Mucosa of rectum (tissue), 2 donors: ENCODE measurements around the gene SUMO3.

ENCODE experiments used
- H3K27ac ChIP-seq, 2 donors: one replicate each; pipeline ENCODE4 v1.7.0; 2013; ENCODE audit warnings: inconsistent platforms in 2 of 2, low read depth in 2 of 2, low read length in 2 of 2
- H3K27me3 ChIP-seq, 2 donors: one replicate each; pipeline ENCODE4 v1.7.0; 2013; ENCODE audit warnings: low read length in 2 of 2; ENCODE audit not compliant: control insufficient read depth in 2 of 2, insufficient read depth in 2 of 2
- H3K36me3 ChIP-seq, 2 donors: one replicate each; pipeline ENCODE4 v1.7.0; 2013; ENCODE audit warnings: low read length in 2 of 2; ENCODE audit not compliant: control insufficient read depth in 2 of 2, insufficient read depth in 2 of 2
- H3K4me1 ChIP-seq, 2 donors: one replicate each; pipeline ENCODE4 v1.7.0; 2013; ENCODE audit warnings: low read length in 2 of 2, mild to moderate bottlenecking in 1 of 2; ENCODE audit not compliant: control insufficient read depth in 2 of 2, insufficient read depth in 2 of 2
- H3K4me3 ChIP-seq, 2 donors: one replicate each; pipeline ENCODE4 v1.7.0; 2013; ENCODE audit warnings: low read length in 2 of 2
- H3K9ac ChIP-seq, 2 donors: one replicate each; pipeline ENCODE4 v1.7.0; 2013; ENCODE audit warnings: low read length in 2 of 2, low read depth in 1 of 2, mild to moderate bottlenecking in 1 of 2
- H3K9me3 ChIP-seq, 2 donors: one replicate each; pipeline ENCODE4 v1.7.0; 2013; ENCODE audit warnings: low read length in 2 of 2; ENCODE audit not compliant: control insufficient read depth in 2 of 2
- donor health status: healthy.
- donor health status: Normal muscosa, but diverticular disease.

The SUMO3 gene

GRCh38 chr21:44793592-44794374, 24.1 kb downstream of the SUMO3 start:
- Histone ChIP-seq H3K27ac (no peak overlapping the region), H3K9ac (no peak overlapping the region), H3K4me1 (peaks cover 4 to 5% of the 10 kb centered on the region in 2 donors), H3K9me3 (no peaks in the 10 kb centered on the region), H3K4me3 (no peak overlapping the region), H3K36me3 (peaks cover 3 to 17% of the 10 kb centered on the region in 2 donors), H3K27me3 (no peaks in the 10 kb centered on the region)

GRCh38 chr21:44792702-44793591, 24.9 kb downstream of the SUMO3 start:
- peaks cover 4 to 5% of the 10 kb centered on the region in 2 donors for H3K4me1 ChIP-seq
- H3K9ac ChIP-seq: no peak overlapping the region
- H3K4me3 ChIP-seq: no peak overlapping the region
- no peaks in the 10 kb centered on the region for H3K9me3 ChIP-seq
- H3K27me3 ChIP-seq: no peaks in the 10 kb centered on the region
- peaks cover 3 to 9% of the 10 kb centered on the region in 2 donors for H3K36me3 ChIP-seq
- H3K27ac ChIP-seq: no peak overlapping the region

- Histone ChIP-seq H3K36me3 (peaks cover 3 to 7% of the 10 kb centered on the region in 2 donors), H3K4me1 (peaks cover 4 to 5% of the 10 kb centered on the region in 2 donors), H3K9me3 (no peaks in the 10 kb centered on the region), H3K27me3 (no peaks in the 10 kb centered on the region), H3K4me3 (no peak overlapping the region), H3K9ac (no peak overlapping the region), H3K27ac (no peak overlapping the region)
These were observed 25.9 kb downstream of the SUMO3 start for GRCh38 chr21:44791993-44792392.

GRCh38 chr21:44791246-44791645, 26.6 kb downstream of the SUMO3 start:
- H3K4me3 ChIP-seq: no peak overlapping the region

GRCh38 chr21:44790368-44790767, 27.5 kb downstream of the SUMO3 start:
- Histone ChIP-seq H3K9me3 (no peaks in the 10 kb centered on the region), H3K27ac (no peak overlapping the region), H3K9ac (no peak overlapping the region), H3K4me3 (no peak overlapping the region), H3K27me3 (no peaks in the 10 kb centered on the region), H3K36me3 (peaks cover 3 to 9% of the 10 kb centered on the region in 2 donors), H3K4me1 (peaks cover 4 to 5% of the 10 kb centered on the region in 2 donors)

More at GRCh38 chr21:44791246-44791645, 26.6 kb downstream of the SUMO3 start:
- Histone ChIP-seq H3K27me3 (no peaks in the 10 kb centered on the region), H3K9ac (no peak overlapping the region), H3K36me3 (peaks cover 3 to 7% of the 10 kb centered on the region in 2 donors), H3K27ac (no peak overlapping the region), H3K9me3 (no peaks in the 10 kb centered on the region), H3K4me1 (peaks cover 4 to 5% of the 10 kb centered on the region in 2 donors)

GRCh38 chr21:44789880-44790279, 28.0 kb downstream of the SUMO3 start:
- Histone ChIP-seq H3K4me1 (peaks cover 4 to 5% of the 10 kb centered on the region in 2 donors), H3K9me3 (no peaks in the 10 kb centered on the region), H3K27me3 (no peaks in the 10 kb centered on the region), H3K4me3 (no peak overlapping the region), H3K36me3 (peaks cover 3 to 11% of the 10 kb centered on the region in 2 donors), H3K9ac (no peak overlapping the region), H3K27ac (no peak overlapping the region)

- H3K9me3 ChIP-seq: no peaks in the 10 kb centered on the region
- H3K4me1 ChIP-seq: no peaks in the 10 kb centered on the region
- H3K36me3 ChIP-seq: peaks cover 7 to 19% of the 10 kb centered on the region in 2 donors
- H3K27ac ChIP-seq: no peak overlapping the region
- H3K9ac ChIP-seq: no peak overlapping the region
- no peaks in the 10 kb centered on the region for H3K27me3 ChIP-seq
- no peak overlapping the region for H3K4me3 ChIP-seq
These were observed 32.1 kb downstream of the SUMO3 start for GRCh38 chr21:44785620-44786335.

GRCh38 chr21:44784810-44785209, 33.1 kb downstream of the SUMO3 start:
- H3K27ac ChIP-seq: no peak overlapping the region
- H3K9ac ChIP-seq: no peak overlapping the region
- H3K27me3 ChIP-seq: no peaks in the 10 kb centered on the region
- no peaks in the 10 kb centered on the region for H3K4me1 ChIP-seq
- H3K9me3 ChIP-seq: no peaks in the 10 kb centered on the region
- H3K4me3 ChIP-seq: no peak overlapping the region
- peaks cover 14 to 23% of the 10 kb centered on the region in 2 donors for H3K36me3 ChIP-seq

GRCh38 chr21:44783020-44783696, 34.7 kb downstream of the SUMO3 start:
- H3K9ac ChIP-seq: no peak overlapping the region

More at GRCh38 chr21:44783020-44783696, 34.7 kb downstream of the SUMO3 start:
- Histone ChIP-seq H3K27ac (no peak overlapping the region), H3K36me3 (peaks cover 14 to 27% of the 10 kb centered on the region in 2 donors), H3K27me3 (no peaks in the 10 kb centered on the region), H3K4me3 (no peak overlapping the region), H3K9me3 (no peaks in the 10 kb centered on the region), H3K4me1 (no peaks in the 10 kb centered on the region)
